Adrenal gland (tissue), 5 donors: ENCODE measurements around the gene ABCF2.

ENCODE experiments used
- POLR2A ChIP-seq, 2 donors: fragments of 450-650 bp; IDR thresholded peaks; one replicate each; pipeline ENCODE4 v1.6.1; 2017; ENCODE audit warnings: antibody characterized with exemption in 2 of 2, mild to moderate bottlenecking in 2 of 2, moderate library complexity in 1 of 2
- TF ChIP-seq, protein P1 (sequence below), 6 experiments: fragments of 450-650 bp in 4 of 6; fragments of 200-600 bp in 2 of 6; sonication (generic) in 1 of 6; IDR thresholded peaks; 1 replicate in 5 of 6; 2 replicates in 1 of 6; pipeline versions ENCODE4 v1.5.1 to v1.8.0; 2016 to 2021; ENCODE audit warnings: antibody characterized with exemption in 6 of 6, mild to moderate bottlenecking in 2 of 6, moderate library complexity in 1 of 6
- donor health status: DM: no; HTN: no; CAD: no.

DNA sequence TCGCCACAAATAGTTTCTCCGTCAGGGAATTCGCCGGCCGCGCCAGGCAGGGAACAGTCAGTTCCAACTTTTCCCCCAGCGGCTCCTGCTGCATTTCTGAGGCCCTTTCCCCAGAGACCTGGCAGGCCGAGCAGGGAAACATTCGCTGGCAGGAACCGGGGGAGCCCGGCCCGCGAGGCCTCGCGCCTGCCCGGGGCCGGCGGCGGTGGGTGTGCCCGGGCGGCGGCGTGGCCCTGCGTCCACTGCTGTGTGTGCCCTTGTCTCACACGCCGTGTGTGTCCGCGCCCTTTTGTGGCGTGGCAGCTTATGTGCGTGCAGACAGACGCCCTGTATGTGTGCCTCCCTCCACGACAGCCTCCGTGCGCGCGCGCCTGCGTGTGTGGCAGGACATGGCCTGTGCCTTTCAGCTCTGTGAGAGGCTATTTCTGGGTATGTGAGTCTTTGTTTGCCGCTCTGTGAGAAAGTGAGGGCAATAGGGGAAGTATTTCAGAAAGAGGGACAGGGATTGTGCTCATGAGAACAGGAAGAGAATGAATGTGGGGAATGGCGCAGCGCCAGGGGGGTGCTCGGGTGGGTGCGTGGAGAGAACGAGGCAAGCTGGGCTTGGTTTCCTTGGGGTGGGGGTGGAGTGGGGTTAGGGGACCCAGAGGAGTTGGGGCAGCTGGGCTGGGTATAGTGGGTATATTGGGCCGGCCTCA, 22.2 kb upstream of the ABCF2 start:
- TF ChIP-seq, protein P1, sequence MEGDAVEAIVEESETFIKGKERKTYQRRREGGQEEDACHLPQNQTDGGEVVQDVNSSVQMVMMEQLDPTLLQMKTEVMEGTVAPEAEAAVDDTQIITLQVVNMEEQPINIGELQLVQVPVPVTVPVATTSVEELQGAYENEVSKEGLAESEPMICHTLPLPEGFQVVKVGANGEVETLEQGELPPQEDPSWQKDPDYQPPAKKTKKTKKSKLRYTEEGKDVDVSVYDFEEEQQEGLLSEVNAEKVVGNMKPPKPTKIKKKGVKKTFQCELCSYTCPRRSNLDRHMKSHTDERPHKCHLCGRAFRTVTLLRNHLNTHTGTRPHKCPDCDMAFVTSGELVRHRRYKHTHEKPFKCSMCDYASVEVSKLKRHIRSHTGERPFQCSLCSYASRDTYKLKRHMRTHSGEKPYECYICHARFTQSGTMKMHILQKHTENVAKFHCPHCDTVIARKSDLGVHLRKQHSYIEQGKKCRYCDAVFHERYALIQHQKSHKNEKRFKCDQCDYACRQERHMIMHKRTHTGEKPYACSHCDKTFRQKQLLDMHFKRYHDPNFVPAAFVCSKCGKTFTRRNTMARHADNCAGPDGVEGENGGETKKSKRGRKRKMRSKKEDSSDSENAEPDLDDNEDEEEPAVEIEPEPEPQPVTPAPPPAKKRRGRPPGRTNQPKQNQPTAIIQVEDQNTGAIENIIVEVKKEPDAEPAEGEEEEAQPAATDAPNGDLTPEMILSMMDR (IDR thresholded peaks at IDR 0.05), result no peak
- peak in 1 of 2 donors; percentile 59 for TF ChIP-seq POLR2A (IDR thresholded peaks at IDR 0.05)
